ENCODE results near the gene XYLT1.

GRCh38 chr16:17452922-17453321, 17.8 kb downstream of the XYLT1 start:
- TF ChIP-seq CTCF (IDR thresholded peaks at IDR 0.05; ENCODE audit: low read depth, low read length, poor library complexity, severe bottlenecking) (no peak), EZH2phosphoT487 (IDR thresholded peaks at IDR 0.05; ENCODE audit: borderline replicate concordance, low read length) (no peak)

All from DOHH2 (cell line).